CD4-positive, alpha-beta T cell treated with Interleukin-21 for 1 hour (primary cell): Measurements from ENCODE around the gene GMCL1.
A peak's percentile ranks its signal among the peaks of the same experiment; 100 is the strongest.
"Not testable (repeated sequence)": the region's sequence is repeated elsewhere in the genome, so short reads cannot be mapped to it uniquely, and the experiment has no call there.

ENCODE experiments used
- DNase-seq: peaks from one replicate; pipeline ENCODE4 v3.0.0-alpha.2; 2020

The GMCL1 gene

GRCh38 chr2:69829256-69830044 lies at the start of gene GMCL1:
Gene GMCL1 (plus strand): TSS chr2:69829660. CDS start chr2:69829893, 233 bp downstream.
- peak; percentile 98 for DNase-seq

DNA sequence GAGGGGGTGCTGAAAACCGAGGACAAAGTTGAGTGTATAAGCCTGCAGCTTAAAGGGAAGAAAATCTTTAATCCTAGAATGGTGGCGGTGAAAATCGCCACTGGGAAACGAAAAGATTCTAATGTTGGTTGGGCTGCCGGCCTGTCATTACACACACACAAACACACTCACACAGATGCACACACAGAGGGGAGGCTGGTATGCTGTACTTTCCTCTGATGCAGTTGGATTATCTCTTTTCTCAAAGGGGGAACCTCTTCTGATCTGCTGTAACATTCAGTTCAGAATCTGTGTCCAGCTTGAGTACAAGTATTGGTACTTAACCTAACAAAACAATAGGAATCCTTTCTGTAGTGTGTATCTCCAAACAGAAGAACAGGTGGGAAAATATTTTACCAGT lies 48.5 kb upstream of the GMCL1 start:
- DNase-seq: no peak

DNA sequence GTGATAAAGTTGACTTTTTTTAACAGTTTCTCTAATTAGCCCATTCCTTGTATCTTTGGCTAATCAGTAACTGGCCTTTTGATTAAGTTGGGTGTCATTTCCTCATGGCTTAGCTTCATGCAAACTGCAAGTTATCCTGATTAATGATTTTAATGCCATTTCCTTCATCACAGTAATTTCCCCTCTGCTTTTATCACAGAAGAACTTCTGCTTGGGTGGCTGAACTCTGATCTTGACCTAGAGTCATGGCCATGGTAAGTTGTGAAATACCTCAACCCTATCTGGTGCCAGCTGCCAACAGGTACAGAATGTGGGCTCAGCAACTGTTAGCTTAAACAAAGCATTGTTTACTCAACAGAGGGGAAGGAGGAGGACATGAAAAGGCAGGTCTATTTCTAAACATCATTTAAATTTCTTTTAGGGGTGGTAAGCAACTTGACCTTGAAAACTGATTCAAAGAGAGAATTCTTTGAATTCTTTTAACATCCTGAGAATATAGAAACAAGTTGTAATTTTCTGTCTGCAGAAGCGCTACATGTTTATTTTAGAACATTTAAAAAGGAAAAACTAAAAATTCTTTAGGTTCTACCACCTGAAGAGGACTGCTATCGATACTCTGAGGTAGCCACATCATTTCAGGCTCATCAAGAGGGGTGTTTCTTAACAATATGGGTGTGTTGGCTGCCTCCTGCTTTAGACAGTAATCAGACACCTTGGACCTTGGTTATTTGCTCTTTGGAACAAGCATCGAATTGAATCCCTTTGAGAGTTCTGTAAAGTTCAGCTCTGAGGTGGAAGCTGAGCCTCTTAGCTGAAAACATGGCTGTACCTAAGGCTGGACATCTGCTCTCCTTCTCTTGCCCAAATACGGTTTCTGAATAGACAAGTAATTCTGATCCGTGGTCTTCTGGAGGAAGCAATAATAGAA lies 47.9 kb upstream of the GMCL1 start:
- DNase-seq: no peak

GRCh38 chr2:69784228-69784627 lies 45.2 kb upstream of the GMCL1 start:
- DNase-seq: no peak

DNA sequence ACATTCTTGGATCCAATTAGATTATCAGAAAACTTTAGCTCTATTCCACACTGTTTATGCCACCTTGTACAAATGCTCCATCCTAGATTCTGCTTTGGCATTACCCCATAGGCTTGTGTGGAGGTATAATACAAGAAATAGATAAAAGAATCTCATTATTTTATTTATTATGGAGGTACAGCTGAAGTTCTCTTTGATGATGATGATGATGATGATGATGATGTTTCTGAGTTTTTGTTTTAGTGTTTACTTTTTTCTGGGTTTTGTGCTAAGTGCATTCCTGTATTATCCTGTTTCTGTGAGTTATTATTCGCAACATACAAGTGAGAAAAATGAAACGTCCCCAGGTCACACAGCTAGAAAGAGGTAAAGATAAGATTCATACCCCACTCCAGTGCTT lies 44.1 kb upstream of the GMCL1 start:
- DNase-seq: no peak

- DNase-seq: no peak
Observed at GRCh38 chr2:69786052-69786560, 43.4 kb upstream of the GMCL1 start.

DNA sequence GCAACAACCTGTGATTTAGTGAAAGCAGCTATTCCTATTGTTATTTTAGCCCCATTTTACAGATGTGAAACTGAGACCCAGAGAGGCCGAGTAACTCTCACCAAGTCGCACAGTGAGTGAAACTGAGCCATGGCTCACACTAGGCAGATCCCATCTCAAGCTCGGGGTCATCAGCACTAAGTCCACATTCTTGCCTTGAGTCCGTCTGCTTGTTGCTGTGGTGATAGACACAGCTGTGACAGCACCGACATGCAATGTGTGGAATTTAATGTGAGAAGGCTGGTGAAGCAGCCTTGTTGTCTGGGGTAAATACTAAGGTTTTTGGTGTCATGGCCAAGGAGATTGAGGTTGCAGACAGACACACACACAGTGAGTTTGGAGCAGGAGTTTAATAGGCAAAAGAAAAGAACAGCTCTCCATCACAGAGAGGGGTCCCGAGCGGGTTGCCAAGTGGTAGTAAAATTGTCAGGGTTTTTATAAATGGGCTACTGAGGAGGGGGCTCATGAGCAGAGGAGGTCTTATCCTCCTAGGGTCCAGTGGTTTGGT lies 40.2 kb upstream of the GMCL1 start:
- no peak for DNase-seq

- no peak for DNase-seq
Observed at GRCh38 chr2:69789772-69790600, 39.5 kb upstream of the GMCL1 start.

DNA sequence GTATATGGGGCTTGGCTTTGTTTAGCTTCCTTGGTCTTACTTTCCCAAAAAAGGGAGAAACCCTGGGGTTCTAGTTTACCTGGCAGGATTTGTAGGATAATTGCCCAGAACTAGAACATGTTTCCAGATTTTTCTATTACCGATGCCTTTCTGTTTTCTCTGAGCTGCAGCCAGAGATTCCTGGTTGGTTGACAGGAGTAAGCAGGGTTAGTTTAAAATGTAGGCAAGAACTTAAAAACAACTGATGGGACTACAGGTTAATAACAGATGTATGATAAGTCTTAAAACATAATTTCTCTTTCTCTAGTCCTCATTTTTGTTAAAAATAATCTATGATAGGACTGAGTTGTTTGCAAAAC lies 38.9 kb upstream of the GMCL1 start:
- no peak for DNase-seq

GRCh38 chr2:69791045-69791444 lies 38.4 kb upstream of the GMCL1 start:
- DNase-seq: no peak

DNA sequence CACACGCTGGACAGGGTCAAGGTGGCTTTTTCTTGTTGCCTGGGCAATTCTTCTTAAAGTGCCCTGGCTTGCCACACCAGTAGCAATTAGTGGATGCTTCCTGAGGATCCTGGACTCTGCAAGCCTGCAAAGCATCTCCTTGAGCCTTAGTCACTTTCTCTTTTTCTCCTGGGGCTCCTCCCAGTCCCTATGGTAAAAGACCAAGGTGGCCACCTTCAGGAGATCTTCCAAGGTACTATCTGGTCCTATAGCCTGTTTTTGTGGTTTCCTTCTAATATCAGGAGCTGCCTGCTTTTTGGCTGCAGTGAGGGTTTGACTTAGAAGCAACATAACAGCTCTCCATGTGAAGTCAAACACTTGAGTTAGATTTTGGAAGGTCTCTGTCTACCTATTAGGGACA lies 33.3 kb upstream of the GMCL1 start:
- no peak for DNase-seq

- no peak for DNase-seq
Observed at GRCh38 chr2:69797235-69797634, 32.2 kb upstream of the GMCL1 start.

GRCh38 chr2:69797836-69798289 lies 31.6 kb upstream of the GMCL1 start:
- no peak for DNase-seq

DNA sequence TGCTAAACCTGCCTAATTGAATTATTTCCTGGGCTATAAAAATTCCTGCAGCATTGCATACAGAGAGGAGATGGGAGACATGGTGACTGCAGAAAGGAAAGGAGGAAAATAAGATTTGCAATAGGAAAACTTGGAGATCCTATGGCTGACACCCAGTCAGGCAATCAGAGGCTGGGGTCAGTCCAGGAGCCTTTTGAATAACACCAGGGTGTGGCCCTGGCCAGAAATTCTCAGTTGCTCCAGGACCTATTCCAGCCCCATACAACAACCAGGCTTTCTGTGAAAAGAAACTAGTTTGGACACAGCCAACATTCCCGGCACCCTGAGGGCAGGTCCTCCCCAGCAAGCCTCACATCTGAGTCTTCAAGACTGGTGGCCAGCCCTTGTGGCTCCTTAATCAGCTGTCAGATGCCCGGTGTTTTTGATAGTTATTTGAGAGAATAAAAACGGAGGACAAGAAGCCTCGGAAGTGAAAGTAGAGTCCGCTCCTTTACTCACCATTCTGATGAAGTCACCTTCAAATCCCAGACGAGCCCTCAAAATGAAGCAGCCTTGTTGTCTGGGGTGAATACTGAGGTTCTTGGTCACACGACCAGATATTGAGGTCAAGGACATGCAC lies 31.1 kb upstream of the GMCL1 start:
- DNase-seq: no peak

- DNase-seq: no peak
Observed at GRCh38 chr2:69798909-69799526, 30.4 kb upstream of the GMCL1 start.

DNA sequence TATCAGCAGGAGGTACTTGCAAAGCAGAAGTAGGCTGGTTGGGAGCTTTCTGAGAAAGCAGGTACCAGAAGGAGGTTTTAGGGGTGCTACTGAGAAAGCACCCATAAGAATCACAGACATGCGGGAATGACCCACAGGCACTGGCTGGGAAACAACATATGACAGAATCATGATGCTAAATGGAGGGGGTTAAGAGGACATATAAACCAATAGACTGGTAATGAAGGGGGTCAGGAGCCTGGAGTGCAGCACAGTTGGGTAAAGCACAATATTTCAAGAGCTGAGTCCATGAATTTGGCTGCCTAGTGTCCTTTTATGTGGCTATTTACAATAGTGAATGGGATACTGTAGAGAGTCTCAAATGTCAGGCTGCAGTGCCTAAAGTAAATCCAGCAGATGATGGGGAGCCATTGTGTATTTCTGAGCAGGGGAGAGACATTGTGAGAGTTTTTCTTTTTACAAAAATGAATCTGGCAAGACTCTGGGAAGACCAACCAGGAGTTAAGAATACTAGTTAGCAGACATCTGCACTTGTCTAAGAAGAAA lies 27.6 kb upstream of the GMCL1 start:
- no peak for DNase-seq

- not testable (repeated sequence) for DNase-seq
Observed at GRCh38 chr2:69802781-69803367, 26.6 kb upstream of the GMCL1 start.

- no peak for DNase-seq
Observed at GRCh38 chr2:69804416-69804815, 25.0 kb upstream of the GMCL1 start.

GRCh38 chr2:69805887-69806286 lies 23.6 kb upstream of the GMCL1 start:
- no peak for DNase-seq

DNA sequence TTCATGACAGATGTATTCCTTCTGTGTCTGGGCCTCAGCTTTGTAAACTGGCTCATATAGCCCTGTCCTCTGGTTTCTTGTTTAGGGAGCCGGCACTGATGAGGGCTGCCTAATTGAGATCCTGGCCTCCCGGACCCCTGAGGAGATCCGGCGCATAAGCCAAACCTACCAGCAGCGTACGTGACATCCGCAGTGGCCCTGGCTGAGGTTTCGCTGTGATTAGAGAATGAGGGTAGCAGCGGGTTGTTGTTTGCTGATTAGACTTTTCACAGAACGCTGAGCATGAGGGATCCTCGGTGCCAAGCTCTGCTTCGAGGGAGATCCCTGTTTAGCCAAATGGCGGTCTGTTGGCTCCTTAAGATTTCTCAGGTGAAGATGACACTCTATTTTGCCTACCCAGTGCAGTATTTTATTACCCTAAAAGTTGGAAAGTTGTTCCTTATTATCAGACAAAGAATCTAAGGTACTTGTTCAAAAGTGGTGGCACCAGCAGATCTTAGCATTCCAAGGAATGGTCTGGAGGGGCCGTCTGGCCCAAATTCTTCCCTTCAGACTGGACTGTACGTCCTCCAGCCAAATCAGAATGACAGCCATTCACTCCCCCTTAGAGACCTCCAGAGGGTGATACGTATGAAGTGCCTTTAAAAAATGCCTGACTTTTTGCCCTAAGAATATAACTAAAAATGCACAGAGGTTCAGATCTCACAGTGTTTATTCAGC lies 21.5 kb upstream of the GMCL1 start:
- DNase-seq: no peak
